ENCODE measurements around the gene MEGF8. TPM values are rescaled to one million over a fixed set of nuclear protein-coding genes. Genes with fewer than 3 reads are reported as not detected.

The MEGF8 gene
- total RNA-seq, 1 donor from 2014 or later = 7.1 TPM

- TF ChIP-seq CTCF (IDR thresholded peaks at IDR 0.05; ENCODE audit: insufficient read depth, low read length, severe bottlenecking) = no peak
- DNase-seq (ENCODE audit: low read depth) (no peak), FAIRE-seq (no peak)
- H3K4me3 ChIP-seq (ENCODE audit: low read depth, low read length) = no peak overlapping the region
- H3K27me3 ChIP-seq (ENCODE audit: control insufficient read depth, insufficient read depth, low read length) = peaks cover 8% of the 10 kb centered on the region
- H3K36me3 ChIP-seq (ENCODE audit: control insufficient read depth, insufficient read depth, low read length) = no peaks in the 10 kb centered on the region
These were observed 69.3 kb downstream of the MEGF8 start for GRCh38 chr19:42394751-42395150.

GRCh38 chr19:42396381-42397262 is 71.2 kb downstream of the MEGF8 start:
- FAIRE-seq (peak; percentile 75), DNase-seq (ENCODE audit: low read depth) (peak; percentile 98)
- H3K27me3 ChIP-seq (ENCODE audit: control insufficient read depth, insufficient read depth, low read length) = no peaks in the 10 kb centered on the region
- peak overlapping the region; percentile 57 for H3K4me3 ChIP-seq (ENCODE audit: low read depth, low read length)
- H3K36me3 ChIP-seq (ENCODE audit: control insufficient read depth, insufficient read depth, low read length) = no peaks in the 10 kb centered on the region
- no peak for TF ChIP-seq CTCF (IDR thresholded peaks at IDR 0.05; ENCODE audit: insufficient read depth, low read length, severe bottlenecking)

- no peak for DNase-seq (ENCODE audit: low read depth)
- FAIRE-seq = no peak
These were observed 72.1 kb downstream of the MEGF8 start for GRCh38 chr19:42397263-42398166.

GRCh38 chr19:42400404-42400803 is 75.0 kb downstream of the MEGF8 start:
- FAIRE-seq (no peak), DNase-seq (ENCODE audit: low read depth) (no peak)
- H3K4me3 ChIP-seq (ENCODE audit: low read depth, low read length) = no peak overlapping the region
- no peaks in the 10 kb centered on the region for H3K27me3 ChIP-seq (ENCODE audit: control insufficient read depth, insufficient read depth, low read length)
- no peak for TF ChIP-seq CTCF (IDR thresholded peaks at IDR 0.05; ENCODE audit: insufficient read depth, low read length, severe bottlenecking)
- peaks cover 1% of the 10 kb centered on the region for H3K36me3 ChIP-seq (ENCODE audit: control insufficient read depth, insufficient read depth, low read length)

More at GRCh38 chr19:42397263-42398166, 72.1 kb downstream of the MEGF8 start:
- Histone ChIP-seq H3K4me3 (ENCODE audit: low read depth, low read length) (peak overlapping the region; percentile 57), H3K27me3 (ENCODE audit: control insufficient read depth, insufficient read depth, low read length) (no peaks in the 10 kb centered on the region), H3K36me3 (ENCODE audit: control insufficient read depth, insufficient read depth, low read length) (no peaks in the 10 kb centered on the region)
- no peak for TF ChIP-seq CTCF (IDR thresholded peaks at IDR 0.05; ENCODE audit: insufficient read depth, low read length, severe bottlenecking)

GRCh38 chr19:42401365-42402303 is 76.2 kb downstream of the MEGF8 start:
- FAIRE-seq (no peak), DNase-seq (ENCODE audit: low read depth) (peak; percentile 66)
- TF ChIP-seq CTCF (IDR thresholded peaks at IDR 0.05; ENCODE audit: insufficient read depth, low read length, severe bottlenecking) = peak; percentile 72
- peaks cover 2% of the 10 kb centered on the region for H3K36me3 ChIP-seq (ENCODE audit: control insufficient read depth, insufficient read depth, low read length)
- peak overlapping the region; percentile 44 for H3K4me3 ChIP-seq (ENCODE audit: low read depth, low read length)
- H3K27me3 ChIP-seq (ENCODE audit: control insufficient read depth, insufficient read depth, low read length) = no peaks in the 10 kb centered on the region

Data from bronchial epithelial cell (primary cell).